WTC11 (cell line): ENCODE measurements around the gene MRPL39. TPM values are rescaled to one million over a fixed set of nuclear protein-coding genes. Genes with fewer than 3 reads are reported as not detected.

Experiments
- ATAC-seq: fragments of 200-7000 bp; cut with Tn5 transposase; 2 replicates; pipeline ENCODE4 v1.10.0; 2021; ENCODE audit warnings: mild to moderate bottlenecking, moderate library complexity
- CTCF ChIA-PET: fragments of 300-600 bp; sonication (Branson Sonifier 250); formaldehyde crosslinking; loops from one replicate; lab custom pipeline; 2021; ENCODE audit warnings: antibody characterized with exemption; lab: Charles Lee
- POLR2A ChIA-PET: fragments of 350-600 bp; sonication (Branson Sonifier 250); formaldehyde crosslinking; loops from one replicate; lab custom pipeline; 2021; ENCODE audit warnings: antibody characterized with exemption; lab: Charles Lee
- DNase-seq: peaks from one replicate; pipeline ENCODE4 v3.0.0; 2021; ENCODE audit warnings: low spot score
- H3K27ac Mint-ChIP-seq: 2 replicates; pipeline ENCODE4 v1.8.0; 2021; ENCODE audit warnings: mixed read lengths
- H3K27me3 Mint-ChIP-seq: 2 replicates; pipeline ENCODE4 v1.8.0; 2021; ENCODE audit warnings: low read depth, mild to moderate bottlenecking, moderate library complexity, mixed read lengths
- H3K36me3 Mint-ChIP-seq: 2 replicates; pipeline ENCODE4 v1.8.0; 2021; ENCODE audit warnings: mixed read lengths
- H3K4me1 Mint-ChIP-seq: 2 replicates; pipeline ENCODE4 v1.8.0; 2022; ENCODE audit warnings: mixed read lengths
- H3K4me3 Mint-ChIP-seq: 2 replicates; pipeline ENCODE4 v1.8.0; 2021; ENCODE audit warnings: mild to moderate bottlenecking, moderate library complexity, mixed read lengths
- H3K9me3 Mint-ChIP-seq: 2 replicates; pipeline ENCODE4 v1.8.0; 2021; ENCODE audit warnings: mixed read lengths
- ATF3 ChIP-seq: sonication (generic); formaldehyde crosslinking; conservative IDR thresholded peaks from 2 replicates; pipeline ENCODE4 v1.8.1; 2022; ENCODE audit warnings: mild to moderate bottlenecking, missing genetic modification reagents
- CBFB ChIP-seq: sonication (generic); formaldehyde crosslinking; IDR thresholded peaks from 2 replicates; pipeline ENCODE4 v1.8.1; 2022; ENCODE audit warnings: mild to moderate bottlenecking, low read depth, missing genetic modification reagents
- CREM ChIP-seq: sonication (generic); formaldehyde crosslinking; IDR thresholded peaks from 2 replicates; pipeline ENCODE4 v1.8.1; 2022; ENCODE audit warnings: mild to moderate bottlenecking, missing genetic modification reagents, moderate library complexity
- E2F1 ChIP-seq: sonication (generic); formaldehyde crosslinking; IDR thresholded peaks from 2 replicates; pipeline ENCODE4 v1.8.0; 2022; ENCODE audit warnings: mild to moderate bottlenecking, missing genetic modification reagents
- ETV6 ChIP-seq: sonication (generic); formaldehyde crosslinking; IDR thresholded peaks from 2 replicates; pipeline ENCODE4 v1.8.1; 2022; ENCODE audit warnings: mild to moderate bottlenecking, missing genetic modification reagents
- GABPB1 ChIP-seq: sonication (generic); formaldehyde crosslinking; IDR thresholded peaks from 2 replicates; pipeline ENCODE4 v1.8.1; 2023; ENCODE audit warnings: mild to moderate bottlenecking, missing genetic modification reagents
- GRHL2 ChIP-seq: fragments of 250-450 bp; sonication (Bioruptor Pico); IDR thresholded peaks from 2 replicates; pipeline ENCODE4 v1.8.0; 2022; ENCODE audit warnings: mild to moderate bottlenecking, moderate library complexity; ENCODE audit not compliant: insufficient replicate concordance, severe bottlenecking
- HMGXB4 ChIP-seq: sonication (generic); formaldehyde crosslinking; IDR thresholded peaks from 2 replicates; pipeline ENCODE4 v1.8.1; 2023; ENCODE audit warnings: mild to moderate bottlenecking, moderate library complexity, missing genetic modification reagents
- IRF2 ChIP-seq: sonication (generic); formaldehyde crosslinking; IDR thresholded peaks from 2 replicates; pipeline ENCODE4 v1.8.0; 2022; ENCODE audit warnings: low read depth, missing genetic modification reagents, borderline replicate concordance
- NFATC4 ChIP-seq: fragments of 250-450 bp; sonication (Bioruptor Pico); IDR thresholded peaks from 2 replicates; pipeline ENCODE4 v1.9.0; 2021; ENCODE audit warnings: mild to moderate bottlenecking
- PRDM15 ChIP-seq: sonication (generic); formaldehyde crosslinking; IDR thresholded peaks from 2 replicates; pipeline ENCODE4 v1.8.0; 2022; ENCODE audit warnings: missing genetic modification reagents
- SOX15 ChIP-seq: fragments of 250-450 bp; sonication (Bioruptor Pico); IDR thresholded peaks from 2 replicates; pipeline ENCODE4 v1.9.0; 2021; ENCODE audit warnings: mild to moderate bottlenecking
- ZBTB21 ChIP-seq: sonication (generic); formaldehyde crosslinking; IDR thresholded peaks from 2 replicates; pipeline ENCODE4 v1.8.1; 2023; ENCODE audit warnings: mild to moderate bottlenecking, missing genetic modification reagents, borderline replicate concordance
- ZNF317 ChIP-seq: sonication (generic); formaldehyde crosslinking; IDR thresholded peaks from 2 replicates; pipeline ENCODE4 v1.8.1; 2023; ENCODE audit warnings: low read depth, mild to moderate bottlenecking, moderate library complexity, missing genetic modification reagents, borderline replicate concordance
- ZNF396 ChIP-seq: fragments of 250-450 bp; sonication (Bioruptor Pico); IDR thresholded peaks from 2 replicates; pipeline ENCODE4 v1.8.0; 2021; ENCODE audit warnings: mild to moderate bottlenecking, moderate library complexity, borderline replicate concordance
- ZNF423 ChIP-seq: fragments of 250-450 bp; sonication (Bioruptor Pico); IDR thresholded peaks from 2 replicates; pipeline ENCODE4 v2.1.2; 2022; ENCODE audit warnings: mild to moderate bottlenecking, moderate library complexity
- ZNF425 ChIP-seq: fragments of 250-450 bp; sonication (Bioruptor Pico); conservative IDR thresholded peaks from 2 replicates; pipeline ENCODE4 v1.9.0; 2021; ENCODE audit warnings: mild to moderate bottlenecking
- ZNF512 ChIP-seq: sonication (generic); formaldehyde crosslinking; IDR thresholded peaks from 2 replicates; pipeline ENCODE4 v1.8.1; 2022; ENCODE audit warnings: missing genetic modification reagents, borderline replicate concordance
- total RNA-seq: library from RNA; stranded (reverse); gene quantifications from 3 replicates; pipeline ENCODE4 v1.2.3, GENCODE V29; 2021
- TF ChIP-seq, protein P1 (sequence below): sonication (generic); formaldehyde crosslinking; IDR thresholded peaks from 2 replicates; pipeline ENCODE4 v1.8.1; 2022; ENCODE audit warnings: low read depth, mild to moderate bottlenecking, moderate library complexity, missing genetic modification reagents, borderline replicate concordance
- TF ChIP-seq, protein P2 (sequence below): fragments of 200-600 bp; IDR thresholded peaks from 2 replicates; pipeline ENCODE4 v1.8.0; 2022; ENCODE audit warnings: antibody characterized with exemption

MRPL39 gene
- total RNA-seq, 1 experiment from 2014 or later, result 34.7 TPM

DNA sequence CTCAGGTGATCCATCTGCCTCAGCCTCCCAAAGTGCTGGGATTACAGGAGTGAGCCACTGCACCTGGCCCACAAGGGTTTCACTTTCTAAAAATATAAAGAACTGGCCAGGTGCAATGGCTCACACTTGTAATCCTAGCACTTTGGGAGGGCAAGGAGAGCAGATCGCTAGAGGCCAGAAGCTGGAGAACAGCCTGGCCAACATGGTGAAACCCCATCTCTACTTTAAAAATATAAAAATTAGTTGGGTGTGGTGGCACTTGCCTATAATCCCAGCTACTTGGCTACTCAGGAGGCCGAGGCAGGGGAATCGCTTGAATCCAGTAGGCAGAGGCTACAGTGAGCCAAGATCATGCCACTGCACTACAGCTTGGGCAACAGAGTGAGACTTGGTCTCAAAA is 25.7 kb downstream of the MRPL39 start:
- no peak overlapping the region for H3K4me3 Mint-ChIP-seq
- H3K27ac Mint-ChIP-seq, result no peak overlapping the region
- no peak for ATAC-seq
- ChIA-PET CTCF (no interaction called here), POLR2A (no interaction called here)
- peaks cover 8% of the 10 kb centered on the region for H3K36me3 Mint-ChIP-seq
- no peaks in the 10 kb centered on the region for H3K27me3 Mint-ChIP-seq
- TF ChIP-seq ZNF425 (no peak), GRHL2 (CRISPR knock-in tag) (no peak)
- DNase-seq, result no peak
- peaks cover 5% of the 10 kb centered on the region for H3K9me3 Mint-ChIP-seq
- no peaks in the 10 kb centered on the region for H3K4me1 Mint-ChIP-seq

DNA sequence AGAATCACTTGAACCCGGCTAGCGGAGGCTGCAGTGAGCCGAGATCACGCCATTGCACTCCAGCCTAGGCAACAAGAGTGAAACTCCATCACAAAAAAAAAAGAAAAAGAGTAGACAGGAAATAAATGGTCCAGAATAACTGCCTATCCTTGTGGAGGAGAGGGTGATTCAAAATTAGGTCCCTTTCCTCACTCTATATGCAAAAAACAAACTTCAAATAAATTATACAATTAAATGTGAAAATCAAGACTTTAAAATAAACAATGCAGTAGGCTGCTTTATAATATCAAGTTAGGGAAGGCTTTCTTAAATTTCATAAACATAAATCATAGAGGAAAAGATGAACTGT is 26.4 kb downstream of the MRPL39 start:
- POLR2A ChIA-PET, result no interaction called here
- no peaks in the 10 kb centered on the region for H3K27me3 Mint-ChIP-seq

More for the DNA sequence above, 26.4 kb downstream of the MRPL39 start:
- DNase-seq, result no peak
- Mint-ChIP-seq H3K4me3 (no peak overlapping the region), H3K36me3 (peaks cover 8% of the 10 kb centered on the region), H3K4me1 (peaks cover 4% of the 10 kb centered on the region), H3K9me3 (peaks cover 5% of the 10 kb centered on the region), H3K27ac (no peak overlapping the region)
- CTCF ChIA-PET, result no interaction called here
- ATAC-seq, result no peak
- TF ChIP-seq CREM (no peak), IRF2 (no peak), ZNF396 (CRISPR knock-in tag) (no peak), CBFB (no peak), ZNF423 (CRISPR knock-in tag) (no peak), HMGXB4 (CRISPR knock-in tag) (no peak), ATF3 (CRISPR knock-in tag) (no peak), GABPB1 (CRISPR knock-in tag) (no peak), ZNF317 (no peak), ZBTB21 (CRISPR knock-in tag) (no peak), ETV6 (no peak), SOX15 (CRISPR knock-in tag) (no peak), ZNF512 (CRISPR knock-in tag) (no peak), NFATC4 (CRISPR knock-in tag) (no peak), E2F1 (CRISPR knock-in tag) (no peak), PRDM15 (CRISPR knock-in tag) (no peak)
- TF ChIP-seq, protein P1, sequence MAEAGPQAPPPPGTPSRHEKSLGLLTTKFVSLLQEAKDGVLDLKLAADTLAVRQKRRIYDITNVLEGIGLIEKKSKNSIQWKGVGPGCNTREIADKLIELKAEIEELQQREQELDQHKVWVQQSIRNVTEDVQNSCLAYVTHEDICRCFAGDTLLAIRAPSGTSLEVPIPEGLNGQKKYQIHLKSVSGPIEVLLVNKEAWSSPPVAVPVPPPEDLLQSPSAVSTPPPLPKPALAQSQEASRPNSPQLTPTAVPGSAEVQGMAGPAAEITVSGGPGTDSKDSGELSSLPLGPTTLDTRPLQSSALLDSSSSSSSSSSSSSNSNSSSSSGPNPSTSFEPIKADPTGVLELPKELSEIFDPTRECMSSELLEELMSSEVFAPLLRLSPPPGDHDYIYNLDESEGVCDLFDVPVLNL (CRISPR knock-in tag), result no peak
- TF ChIP-seq, protein P2, sequence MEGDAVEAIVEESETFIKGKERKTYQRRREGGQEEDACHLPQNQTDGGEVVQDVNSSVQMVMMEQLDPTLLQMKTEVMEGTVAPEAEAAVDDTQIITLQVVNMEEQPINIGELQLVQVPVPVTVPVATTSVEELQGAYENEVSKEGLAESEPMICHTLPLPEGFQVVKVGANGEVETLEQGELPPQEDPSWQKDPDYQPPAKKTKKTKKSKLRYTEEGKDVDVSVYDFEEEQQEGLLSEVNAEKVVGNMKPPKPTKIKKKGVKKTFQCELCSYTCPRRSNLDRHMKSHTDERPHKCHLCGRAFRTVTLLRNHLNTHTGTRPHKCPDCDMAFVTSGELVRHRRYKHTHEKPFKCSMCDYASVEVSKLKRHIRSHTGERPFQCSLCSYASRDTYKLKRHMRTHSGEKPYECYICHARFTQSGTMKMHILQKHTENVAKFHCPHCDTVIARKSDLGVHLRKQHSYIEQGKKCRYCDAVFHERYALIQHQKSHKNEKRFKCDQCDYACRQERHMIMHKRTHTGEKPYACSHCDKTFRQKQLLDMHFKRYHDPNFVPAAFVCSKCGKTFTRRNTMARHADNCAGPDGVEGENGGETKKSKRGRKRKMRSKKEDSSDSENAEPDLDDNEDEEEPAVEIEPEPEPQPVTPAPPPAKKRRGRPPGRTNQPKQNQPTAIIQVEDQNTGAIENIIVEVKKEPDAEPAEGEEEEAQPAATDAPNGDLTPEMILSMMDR, result no peak
